Neural progenitor cell (in vitro differentiated cells): ENCODE results near the gene MEGF8. TPM values are rescaled to one million over a fixed set of nuclear protein-coding genes. Genes with fewer than 3 reads are reported as not detected.
A peak's percentile ranks its signal among the peaks of the same experiment; 100 is the strongest.
"Not testable (repeated sequence)": the region's sequence is repeated elsewhere in the genome, so short reads cannot be mapped to it uniquely, and the experiment has no call there.

Source experiments
- DNase-seq: peaks from one replicate; pipeline ENCODE4 v3.0.0-alpha.2; 2016; ENCODE audit warnings: low spot score
- H2AFZ ChIP-seq: fragments of 200-600 bp; sonication (generic); replicated peaks from 2 replicates; pipeline ENCODE4 v1.6.1; 2016; ENCODE audit warnings: antibody characterized with exemption
- H3F3A ChIP-seq: fragments of 200-600 bp; sonication (generic); 2 replicates; pipeline ENCODE4 v1.6.1; 2016; ENCODE audit warnings: antibody characterized with exemption, low read depth
- H3K27ac ChIP-seq: fragments of 200-600 bp; sonication (generic); 2 replicates; pipeline ENCODE4 v1.5.1; 2016; ENCODE audit warnings: mild to moderate bottlenecking
- H3K27me3 ChIP-seq: fragments of 200-600 bp; sonication (generic); 2 replicates; pipeline ENCODE4 v1.6.1; 2016; ENCODE audit warnings: mild to moderate bottlenecking, moderate library complexity
- H3K36me3 ChIP-seq: fragments of 200-600 bp; sonication (generic); 2 replicates; pipeline ENCODE4 v1.5.1; 2016
- H3K4me1 ChIP-seq: fragments of 200-600 bp; sonication (generic); 2 replicates; pipeline ENCODE4 v1.6.1; 2016; ENCODE audit warnings: mixed run types
- H3K4me2 ChIP-seq: fragments of 200-600 bp; sonication (generic); 2 replicates; pipeline ENCODE4 v1.6.1; 2016
- H3K4me3 ChIP-seq: fragments of 200-600 bp; sonication (generic); 2 replicates; pipeline ENCODE4 v1.5.1; 2016
- H3K79me2 ChIP-seq: fragments of 200-600 bp; sonication (generic); 2 replicates; pipeline ENCODE4 v1.6.1; 2016; ENCODE audit warnings: low read depth
- H3K9ac ChIP-seq: fragments of 200-600 bp; sonication (generic); 2 replicates; pipeline ENCODE4 v1.6.1; 2016
- H3K9me3 ChIP-seq: fragments of 200-600 bp; sonication (generic); 2 replicates; pipeline ENCODE4 v1.5.1; 2016; ENCODE audit warnings: low read depth
- H4K20me1 ChIP-seq: fragments of 200-600 bp; sonication (generic); 2 replicates; pipeline ENCODE4 v1.6.1; 2016; ENCODE audit warnings: low read depth
- H3K27ac Mint-ChIP-seq: 3 replicates; pipeline ENCODE4 v1.8.0; 2021; ENCODE audit warnings: mixed read lengths
- H3K27me3 Mint-ChIP-seq: 2 replicates; pipeline ENCODE4 v1.8.0; 2022; ENCODE audit warnings: low read depth, mild to moderate bottlenecking, inconsistent platforms, moderate library complexity, mixed read lengths; ENCODE audit not compliant: insufficient read depth
- H3K36me3 Mint-ChIP-seq: 3 replicates; pipeline ENCODE4 v1.8.0; 2021; ENCODE audit warnings: mixed read lengths
- H3K4me1 Mint-ChIP-seq: 3 replicates; pipeline ENCODE4 v1.8.0; 2021; ENCODE audit warnings: mixed read lengths
- H3K4me3 Mint-ChIP-seq: 3 replicates; pipeline ENCODE4 v1.8.0; 2021; ENCODE audit warnings: mild to moderate bottlenecking, moderate library complexity, mixed read lengths
- H3K9me3 Mint-ChIP-seq: 3 replicates; pipeline ENCODE4 v1.8.0; 2020; ENCODE audit warnings: mixed read lengths
- EZH2 ChIP-seq: fragments of 200-600 bp; sonication (generic); IDR thresholded peaks from 2 replicates; pipeline ENCODE4 v1.6.1; 2017; ENCODE audit warnings: antibody characterized with exemption, mild to moderate bottlenecking, moderate library complexity
- EZH2phosphoT487 ChIP-seq: fragments of 200-600 bp; sonication (generic); IDR thresholded peaks from 2 replicates; pipeline ENCODE4 v1.6.1; 2017; ENCODE audit warnings: antibody characterized with exemption
- total RNA-seq: library from RNA; depleted of rRNA; stranded (reverse); fragments of >200 nt; gene quantifications from 2 replicates; pipeline ENCODE4 v1.2.3, GENCODE V29; 2015; ENCODE audit warnings: low replicate concordance
- TF ChIP-seq, protein P1 (sequence below): fragments of 200-600 bp; sonication (generic); IDR thresholded peaks from 2 replicates; pipeline ENCODE4 v1.5.1; 2017; ENCODE audit warnings: antibody characterized with exemption, mild to moderate bottlenecking

The MEGF8 gene
- total RNA-seq, 1 donor from 2014 or later: 7.3 TPM

GRCh38 chr19:42335971-42336370 is 10.5 kb downstream of the MEGF8 start:
- Histone ChIP-seq H2AFZ (no peak overlapping the region), H3K79me2 (no peaks in the 10 kb centered on the region), H3K4me3 (no peak overlapping the region), H3K4me2 (no peak overlapping the region), H3K9ac (no peak overlapping the region), H4K20me1 (peaks cover 18% of the 10 kb centered on the region), H3K27ac (no peak overlapping the region), H3K27me3 (no peaks in the 10 kb centered on the region), H3K9me3 (no peaks in the 10 kb centered on the region), H3K4me1 (no peaks in the 10 kb centered on the region), H3K36me3 (no peaks in the 10 kb centered on the region), H3F3A (no peaks in the 10 kb centered on the region)
- H3K4me3 Mint-ChIP-seq: no peak overlapping the region
- H3K4me1 Mint-ChIP-seq: no peaks in the 10 kb centered on the region
- no peak for DNase-seq
- no peaks in the 10 kb centered on the region for H3K9me3 Mint-ChIP-seq
- TF ChIP-seq EZH2 (no peak), EZH2phosphoT487 (no peak)
- TF ChIP-seq, protein P1, sequence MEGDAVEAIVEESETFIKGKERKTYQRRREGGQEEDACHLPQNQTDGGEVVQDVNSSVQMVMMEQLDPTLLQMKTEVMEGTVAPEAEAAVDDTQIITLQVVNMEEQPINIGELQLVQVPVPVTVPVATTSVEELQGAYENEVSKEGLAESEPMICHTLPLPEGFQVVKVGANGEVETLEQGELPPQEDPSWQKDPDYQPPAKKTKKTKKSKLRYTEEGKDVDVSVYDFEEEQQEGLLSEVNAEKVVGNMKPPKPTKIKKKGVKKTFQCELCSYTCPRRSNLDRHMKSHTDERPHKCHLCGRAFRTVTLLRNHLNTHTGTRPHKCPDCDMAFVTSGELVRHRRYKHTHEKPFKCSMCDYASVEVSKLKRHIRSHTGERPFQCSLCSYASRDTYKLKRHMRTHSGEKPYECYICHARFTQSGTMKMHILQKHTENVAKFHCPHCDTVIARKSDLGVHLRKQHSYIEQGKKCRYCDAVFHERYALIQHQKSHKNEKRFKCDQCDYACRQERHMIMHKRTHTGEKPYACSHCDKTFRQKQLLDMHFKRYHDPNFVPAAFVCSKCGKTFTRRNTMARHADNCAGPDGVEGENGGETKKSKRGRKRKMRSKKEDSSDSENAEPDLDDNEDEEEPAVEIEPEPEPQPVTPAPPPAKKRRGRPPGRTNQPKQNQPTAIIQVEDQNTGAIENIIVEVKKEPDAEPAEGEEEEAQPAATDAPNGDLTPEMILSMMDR: no peak
- H3K27ac Mint-ChIP-seq: no peak overlapping the region
- no peaks in the 10 kb centered on the region for H3K27me3 Mint-ChIP-seq
- peaks cover 9% of the 10 kb centered on the region for H3K36me3 Mint-ChIP-seq

DNA sequence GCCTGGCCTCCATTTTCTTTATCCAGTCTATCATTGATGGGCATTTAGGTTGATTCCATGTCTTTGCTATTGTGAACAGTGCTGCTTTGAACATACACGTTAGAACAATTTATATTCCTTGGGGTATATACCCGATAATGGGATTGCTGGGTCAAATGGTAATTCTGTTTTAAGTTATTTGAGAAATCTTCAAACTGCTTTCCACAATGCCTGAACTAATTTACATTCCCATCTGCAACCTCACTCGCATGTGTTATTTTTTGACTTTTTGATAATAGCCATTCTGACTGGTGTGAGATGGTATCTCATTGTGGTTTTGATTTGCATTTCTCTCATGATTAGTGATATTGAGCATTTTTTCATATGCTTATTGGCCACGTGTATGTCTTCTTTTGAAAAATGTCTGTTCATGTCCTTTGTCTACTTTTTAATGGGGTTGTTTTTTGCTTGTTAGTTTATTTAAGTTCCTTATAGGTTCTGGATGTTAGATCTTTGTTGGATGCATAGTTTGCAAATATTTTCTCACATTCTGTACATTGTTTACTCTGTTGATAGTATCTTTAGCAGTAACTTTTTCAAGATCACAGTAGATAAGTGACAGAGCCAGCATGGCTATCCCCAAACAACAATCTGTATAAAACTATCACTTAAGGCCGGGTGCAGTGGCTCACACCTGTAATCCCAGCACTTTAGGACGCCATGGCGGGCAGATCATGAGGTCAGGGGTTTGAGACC is 13.9 kb downstream of the MEGF8 start:
- not testable (repeated sequence) for H3K27ac ChIP-seq, H3K9ac ChIP-seq, H3F3A ChIP-seq, H3K4me2 ChIP-seq, H3K27ac Mint-ChIP-seq, H3K4me3 ChIP-seq, H3K4me1 Mint-ChIP-seq, DNase-seq, H3K4me3 Mint-ChIP-seq, H3K27me3 Mint-ChIP-seq, H4K20me1 ChIP-seq, H3K4me1 ChIP-seq, H3K27me3 ChIP-seq, H2AFZ ChIP-seq, H3K36me3 ChIP-seq, H3K9me3 ChIP-seq, H3K9me3 Mint-ChIP-seq, H3K79me2 ChIP-seq
- peaks cover 16% of the 10 kb centered on the region for H3K36me3 Mint-ChIP-seq

- not testable (repeated sequence) for H3K4me3 Mint-ChIP-seq, H3K4me1 Mint-ChIP-seq, H3K4me1 ChIP-seq, H2AFZ ChIP-seq, H3K79me2 ChIP-seq, H3K27me3 Mint-ChIP-seq, H3K9me3 ChIP-seq, H3K27me3 ChIP-seq, H3K27ac ChIP-seq, H3K9me3 Mint-ChIP-seq, H3K36me3 ChIP-seq, H4K20me1 ChIP-seq, H3K4me3 ChIP-seq, H3K9ac ChIP-seq, H3K27ac Mint-ChIP-seq, H3F3A ChIP-seq, H3K4me2 ChIP-seq, DNase-seq
- peaks cover 20% of the 10 kb centered on the region for H3K36me3 Mint-ChIP-seq
Measured at GRCh38 chr19:42339922-42340321, 14.5 kb downstream of the MEGF8 start.

GRCh38 chr19:42343344-42344110 is 18.1 kb downstream of the MEGF8 start:
- no peaks in the 10 kb centered on the region for H3K4me1 ChIP-seq
- H3K9me3 ChIP-seq: no peaks in the 10 kb centered on the region
- H3K27me3 Mint-ChIP-seq: peaks cover 10% of the 10 kb centered on the region
- H3K9me3 Mint-ChIP-seq: no peaks in the 10 kb centered on the region
- H3K4me1 Mint-ChIP-seq: no peaks in the 10 kb centered on the region
- no peaks in the 10 kb centered on the region for H3K79me2 ChIP-seq
- no peak overlapping the region for H3K4me3 ChIP-seq
- peak overlapping the region; percentile 69 for H3K4me3 Mint-ChIP-seq
- H4K20me1 ChIP-seq: no peaks in the 10 kb centered on the region
- H3K27ac Mint-ChIP-seq: peak overlapping the region; percentile 95
- H3K36me3 ChIP-seq: no peaks in the 10 kb centered on the region
- H3K9ac ChIP-seq: no peak overlapping the region
- no peak overlapping the region for H2AFZ ChIP-seq
- DNase-seq: peak; percentile 52
- H3K36me3 Mint-ChIP-seq: peaks cover 29% of the 10 kb centered on the region
- no peaks in the 10 kb centered on the region for H3F3A ChIP-seq
- no peaks in the 10 kb centered on the region for H3K27me3 ChIP-seq
- H3K27ac ChIP-seq: no peak overlapping the region
- TF ChIP-seq EZH2phosphoT487: no peak
- TF ChIP-seq, protein P1: peak; percentile 52
- H3K4me2 ChIP-seq: no peak overlapping the region
